Activated CD8-positive, alpha-beta memory T cell treated with anti-CD3 and anti-CD28 coated beads, Interleukin-2, amount 10 ng/mL, durations not matched to agents 7 days and 5 days (primary cell): ENCODE results near the gene UBASH3A. TPM values are rescaled to one million over a fixed set of nuclear protein-coding genes. Genes with fewer than 3 reads are reported as not detected.
"Not testable (repeated sequence)": the region's sequence is repeated elsewhere in the genome, so short reads cannot be mapped to it uniquely, and the experiment has no call there.

Experiments used
- ATAC-seq: fragments of 150-1000 bp; cut with Tn5 transposase; one replicate; pipeline ENCODE4 v1.10.0; 2021; ENCODE audit warnings: moderate library complexity
- CTCF ChIA-PET: fragments of 350-600 bp; sonication (Branson Sonifier 250); formaldehyde crosslinking; loops from one replicate; lab custom pipeline; 2021; ENCODE audit warnings: antibody characterized with exemption; lab: Charles Lee
- DNase-seq: peaks from one replicate; pipeline ENCODE4 v3.0.0-alpha.2; 2020
- H3K27ac Mint-ChIP-seq: one replicate; pipeline ENCODE4 v1.8.0; 2021; ENCODE audit warnings: mild to moderate bottlenecking, mixed read lengths
- H3K27me3 Mint-ChIP-seq: one replicate; pipeline ENCODE4 v1.8.0; 2021; ENCODE audit warnings: mixed read lengths
- H3K36me3 Mint-ChIP-seq: one replicate; pipeline ENCODE4 v1.8.0; 2021; ENCODE audit warnings: mild to moderate bottlenecking, mixed read lengths
- H3K4me1 Mint-ChIP-seq: one replicate; pipeline ENCODE4 v1.8.0; 2021; ENCODE audit warnings: mixed read lengths
- H3K4me3 Mint-ChIP-seq: one replicate; pipeline ENCODE4 v1.8.0; 2021; ENCODE audit warnings: mild to moderate bottlenecking, moderate library complexity, mixed read lengths
- H3K9me3 Mint-ChIP-seq: one replicate; pipeline ENCODE4 v1.8.0; 2022; ENCODE audit warnings: low read depth, mixed read lengths
- total RNA-seq, 2 experiments: library from RNA; stranded (reverse); gene quantifications; one replicate each; pipeline ENCODE4 v1.2.3, GENCODE V29; 2021

Gene UBASH3A
- total RNA-seq, 2 experiments from 2014 or later: 75.3 to 89.5 TPM

DNA sequence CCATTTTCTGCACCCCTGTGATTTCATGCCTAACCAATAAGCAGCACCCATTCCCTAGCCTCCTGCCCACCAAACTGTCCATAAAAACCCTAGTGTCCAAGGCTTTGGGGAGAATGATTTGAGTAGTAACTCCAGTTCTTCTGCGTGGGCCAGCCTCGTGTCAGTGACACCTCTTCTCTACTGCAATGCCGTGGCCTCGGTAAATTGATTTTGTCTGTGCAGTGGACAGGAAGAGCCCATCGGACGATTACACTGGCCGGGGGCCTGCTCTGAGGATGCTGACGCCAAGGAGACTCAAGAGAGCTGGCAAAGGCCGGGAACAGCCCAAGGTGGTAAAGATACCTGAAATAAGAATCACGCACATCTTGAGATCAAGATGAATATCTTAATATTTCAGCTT lies 63.0 kb downstream of the UBASH3A start:
- peaks cover 4% of the 10 kb centered on the region for H3K27me3 Mint-ChIP-seq
- H3K4me3 Mint-ChIP-seq: no peak overlapping the region
- ATAC-seq (no peak), DNase-seq (no peak)
- H3K27ac Mint-ChIP-seq: no peak overlapping the region
- H3K36me3 Mint-ChIP-seq: no peaks in the 10 kb centered on the region
- CTCF ChIA-PET: interaction anchor here (0.9 to 3.2 kb wide), 18 partner anchors 8 to 321 kb away, joined by 3 to 31 read pairs (median 4); partner anchors contain the start of genes RSPH1 and SLC37A1
- H3K9me3 Mint-ChIP-seq: no peaks in the 10 kb centered on the region
- peaks cover 43% of the 10 kb centered on the region for H3K4me1 Mint-ChIP-seq

DNA sequence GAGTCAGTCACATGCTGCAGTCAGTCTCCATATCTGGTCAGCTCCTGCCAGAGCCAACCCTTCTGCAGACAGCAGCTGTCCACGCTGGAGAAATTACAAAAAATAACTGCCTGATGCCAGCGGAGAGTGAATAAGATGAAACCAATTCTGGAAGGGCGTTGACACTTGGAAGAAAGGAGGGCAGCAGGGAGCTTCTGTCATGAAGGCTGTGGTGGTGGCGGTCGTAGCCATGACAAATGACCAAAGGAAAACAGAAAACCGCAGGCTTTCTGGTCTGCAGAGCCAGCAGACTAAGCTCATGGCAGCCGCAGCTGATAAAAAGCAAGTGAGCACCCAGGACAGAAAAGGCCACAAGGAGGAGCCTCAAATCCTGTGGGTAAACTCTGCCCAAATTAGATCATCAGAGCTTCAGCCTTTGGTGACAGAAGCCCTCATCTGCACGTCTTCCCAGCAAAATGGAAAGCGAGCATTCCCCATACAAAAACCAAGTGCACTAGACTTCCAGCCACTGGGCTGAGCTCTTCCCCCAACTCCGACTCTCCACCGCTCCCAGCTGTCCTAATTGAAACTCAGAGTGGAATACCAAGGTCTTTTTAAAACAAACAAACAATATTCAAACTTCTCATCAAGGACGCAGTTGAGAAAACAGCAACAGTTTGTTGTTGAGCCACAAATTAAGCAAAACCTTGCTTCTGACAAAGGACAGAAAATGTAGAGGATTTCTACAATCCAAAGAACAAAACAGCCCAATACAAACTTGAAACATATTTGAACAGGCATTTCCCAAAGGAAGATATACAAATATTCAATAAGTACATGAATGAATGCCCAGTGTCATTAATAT lies 63.7 kb downstream of the UBASH3A start:
- CTCF ChIA-PET: interaction anchor here (0.7 to 3.2 kb wide), 20 partner anchors 9 to 322 kb away, joined by 3 to 31 read pairs (median 4); partner anchors contain the start of genes RSPH1 and SLC37A1
- Mint-ChIP-seq H3K27ac (no peak overlapping the region), H3K27me3 (peaks cover 4% of the 10 kb centered on the region)

DNA sequence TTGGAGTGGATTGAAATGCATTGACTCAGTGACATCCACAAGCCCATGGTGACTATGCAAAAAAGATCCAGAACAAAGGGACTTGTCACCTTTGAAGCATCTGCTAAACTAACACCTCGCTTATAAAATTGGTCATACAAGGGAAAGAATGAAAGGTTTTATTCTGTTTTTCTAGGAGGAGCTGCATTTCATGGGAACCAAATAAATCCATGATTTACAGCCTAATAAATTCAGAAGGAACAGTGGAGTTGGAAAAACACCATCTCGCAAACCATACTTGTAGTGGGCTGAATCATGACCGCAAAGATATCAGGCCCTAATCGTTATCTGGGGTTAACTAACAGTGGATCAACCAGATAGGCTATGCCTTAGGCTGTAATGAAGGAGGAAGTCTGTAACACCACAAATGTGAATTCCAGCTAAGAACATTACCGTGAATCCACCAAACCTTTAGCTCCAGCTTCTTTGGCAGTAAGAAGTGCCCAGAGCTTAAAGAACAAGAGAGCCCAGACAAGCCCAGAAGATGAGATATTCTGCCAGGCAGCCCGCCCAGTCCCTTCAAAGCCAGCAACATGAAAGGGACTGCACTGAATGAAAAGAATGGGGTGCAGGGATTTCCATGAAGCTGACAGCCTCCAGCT lies 64.9 kb downstream of the UBASH3A start:
- Mint-ChIP-seq H3K27me3 (peaks cover 6% of the 10 kb centered on the region), H3K4me3 (no peak overlapping the region), H3K27ac (no peak overlapping the region), H3K4me1 (peaks cover 37% of the 10 kb centered on the region), H3K9me3 (no peaks in the 10 kb centered on the region), H3K36me3 (no peaks in the 10 kb centered on the region)
- CTCF ChIA-PET: interaction anchor here (0.8 to 3.2 kb wide), 4 partner anchors 18 to 360 kb away, joined by 3 to 31 read pairs (median 9); no protein-coding TSS in a partner anchor
- DNase-seq (no peak), ATAC-seq (no peak)

More for the DNA sequence above, 63.7 kb downstream of the UBASH3A start:
- H3K4me3 Mint-ChIP-seq: no peak overlapping the region
- ATAC-seq: peak; percentile 28
- peak; percentile 66 for DNase-seq
- H3K4me1 Mint-ChIP-seq: peaks cover 43% of the 10 kb centered on the region
- no peaks in the 10 kb centered on the region for H3K36me3 Mint-ChIP-seq
- no peaks in the 10 kb centered on the region for H3K9me3 Mint-ChIP-seq

DNA sequence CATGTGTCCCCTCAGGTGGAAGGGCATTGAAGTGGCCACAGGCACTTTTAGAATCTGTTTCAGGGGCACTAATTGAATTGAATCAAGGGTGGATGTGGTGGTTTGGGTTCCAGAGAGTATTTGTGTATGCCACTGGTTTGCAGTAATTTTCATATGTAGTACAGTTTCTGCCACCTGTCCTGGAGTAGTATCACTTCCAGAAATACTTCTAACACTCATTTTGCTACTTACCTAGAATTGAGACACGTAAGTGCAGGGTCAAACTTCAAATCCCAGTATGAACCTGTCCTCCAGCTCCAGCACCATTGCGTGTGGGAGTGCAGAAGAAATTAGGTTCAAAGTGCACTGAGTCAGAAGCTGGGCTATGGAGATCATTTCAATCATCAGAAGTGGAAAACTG lies 65.6 kb downstream of the UBASH3A start:
- ATAC-seq: no peak
- CTCF ChIA-PET: interaction anchor here (1.2 to 3.0 kb wide), 2 partner anchors 69 to 359 kb away, joined by 3 to 31 read pairs; no protein-coding TSS in a partner anchor
- peak; percentile 33 for DNase-seq
- Mint-ChIP-seq H3K9me3 (no peaks in the 10 kb centered on the region), H3K27ac (no peak overlapping the region), H3K4me3 (no peak overlapping the region), H3K4me1 (peaks cover 31% of the 10 kb centered on the region), H3K27me3 (peaks cover 6% of the 10 kb centered on the region), H3K36me3 (no peaks in the 10 kb centered on the region)

DNA sequence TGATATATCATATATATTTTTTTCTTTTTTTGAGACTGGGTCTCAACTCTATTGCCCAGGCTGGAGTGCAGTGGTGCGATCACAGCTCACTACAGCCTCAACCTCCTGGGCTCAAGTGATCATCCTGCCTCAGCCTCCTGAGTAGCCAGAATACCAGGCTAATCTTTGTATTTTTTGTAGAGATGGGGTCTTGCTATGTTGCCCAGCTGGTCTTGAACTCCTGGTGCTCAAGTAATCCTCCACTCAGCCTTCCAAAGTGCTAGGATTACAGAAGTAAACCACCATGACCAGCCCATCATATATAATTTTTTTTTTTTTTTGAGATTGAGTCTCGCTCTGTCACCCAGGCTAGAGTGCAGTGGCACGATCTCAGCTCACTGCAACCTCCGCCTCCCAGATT lies 66.0 kb downstream of the UBASH3A start:
- H3K27me3 Mint-ChIP-seq, H3K36me3 Mint-ChIP-seq, CTCF ChIA-PET, ATAC-seq, H3K4me3 Mint-ChIP-seq, DNase-seq, H3K27ac Mint-ChIP-seq, H3K9me3 Mint-ChIP-seq: not testable (repeated sequence)
- peaks cover 27% of the 10 kb centered on the region for H3K4me1 Mint-ChIP-seq

DNA sequence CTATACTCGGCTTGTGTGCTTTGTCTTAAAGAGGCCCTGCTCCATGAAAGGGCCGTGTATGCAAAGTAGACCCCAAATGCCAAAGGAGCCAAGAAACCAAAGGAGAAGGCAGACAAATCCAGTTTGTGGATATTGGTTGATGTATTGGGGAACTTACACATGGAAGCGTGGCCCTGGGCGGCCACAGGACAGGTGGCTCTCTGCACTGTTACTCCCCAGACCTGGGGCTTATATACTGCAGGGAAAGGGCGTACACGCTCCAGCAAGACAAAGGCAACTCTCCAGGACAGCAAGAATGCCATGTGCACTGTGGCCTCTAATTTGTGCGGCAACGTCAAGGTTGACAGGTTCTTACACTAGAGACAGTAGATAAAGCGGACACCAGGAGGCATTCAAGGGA lies 67.5 kb downstream of the UBASH3A start:
- Mint-ChIP-seq H3K27me3 (peaks cover 8% of the 10 kb centered on the region), H3K36me3 (no peaks in the 10 kb centered on the region), H3K9me3 (no peaks in the 10 kb centered on the region), H3K4me1 (peaks cover 14% of the 10 kb centered on the region), H3K4me3 (no peak overlapping the region), H3K27ac (no peak overlapping the region)
- CTCF ChIA-PET: no interaction called here
- ATAC-seq (no peak), DNase-seq (peak; percentile 32)

DNA sequence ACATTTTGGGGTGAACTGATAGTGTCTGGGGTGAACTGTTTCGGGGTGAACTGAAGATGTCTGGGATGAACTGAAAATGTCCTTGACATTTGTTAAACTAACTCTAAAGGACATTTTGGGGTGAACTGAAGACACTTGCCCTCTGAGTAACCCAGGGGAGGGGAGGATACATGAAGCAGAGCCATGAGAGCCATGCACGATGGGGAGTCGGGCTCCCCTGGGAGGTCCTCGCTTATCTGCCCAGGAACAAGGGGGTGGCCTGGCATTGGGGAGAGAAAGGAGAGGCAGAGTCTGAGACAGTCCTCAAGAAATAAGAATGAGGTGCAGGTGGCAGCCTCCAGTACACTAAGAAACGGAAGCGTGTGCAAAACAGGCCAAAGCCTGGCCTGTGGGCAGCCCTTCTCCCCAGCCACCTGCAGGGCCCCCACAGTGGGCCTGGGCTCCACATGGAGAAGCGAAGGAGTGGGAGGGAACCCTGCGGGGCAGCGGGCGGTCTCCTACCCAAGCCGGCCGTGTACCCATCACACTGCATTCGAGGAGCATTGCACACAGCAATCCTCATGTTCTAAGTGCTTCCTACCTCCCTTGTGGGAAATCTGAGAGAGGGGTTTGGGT lies 68.1 kb downstream of the UBASH3A start:
- Mint-ChIP-seq H3K27me3 (peaks cover 10% of the 10 kb centered on the region), H3K4me3 (no peak overlapping the region), H3K9me3 (no peaks in the 10 kb centered on the region), H3K4me1 (peaks cover 11% of the 10 kb centered on the region), H3K36me3 (no peaks in the 10 kb centered on the region), H3K27ac (no peak overlapping the region)
- CTCF ChIA-PET: no interaction called here
- ATAC-seq: no peak
- peak; percentile 23 for DNase-seq

DNA sequence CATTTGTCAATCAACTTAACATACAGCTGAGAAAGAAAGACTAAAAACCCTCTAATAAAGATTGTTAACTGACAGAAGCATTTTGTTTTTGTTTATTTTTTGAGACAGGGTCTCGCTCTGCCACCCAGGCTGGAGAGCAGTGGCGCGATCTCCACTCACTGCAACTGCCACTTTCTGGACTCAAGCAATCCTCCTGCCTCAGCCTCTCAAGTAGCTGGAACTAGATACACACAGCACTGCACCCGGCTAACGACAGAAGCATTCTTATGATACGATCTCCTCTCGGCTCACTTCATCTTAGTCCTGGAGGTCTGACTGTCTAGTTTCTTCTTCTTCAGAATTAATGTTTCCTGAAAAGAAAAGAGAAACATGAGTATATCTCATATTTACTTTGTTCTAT lies 68.8 kb downstream of the UBASH3A start:
- H3K27me3 Mint-ChIP-seq: peaks cover 10% of the 10 kb centered on the region
- no peaks in the 10 kb centered on the region for H3K9me3 Mint-ChIP-seq
- DNase-seq (no peak), ATAC-seq (no peak)
- H3K4me3 Mint-ChIP-seq: no peak overlapping the region
- H3K4me1 Mint-ChIP-seq: peaks cover 4% of the 10 kb centered on the region
- H3K27ac Mint-ChIP-seq: no peak overlapping the region
- no peaks in the 10 kb centered on the region for H3K36me3 Mint-ChIP-seq
- CTCF ChIA-PET: no interaction called here

DNA sequence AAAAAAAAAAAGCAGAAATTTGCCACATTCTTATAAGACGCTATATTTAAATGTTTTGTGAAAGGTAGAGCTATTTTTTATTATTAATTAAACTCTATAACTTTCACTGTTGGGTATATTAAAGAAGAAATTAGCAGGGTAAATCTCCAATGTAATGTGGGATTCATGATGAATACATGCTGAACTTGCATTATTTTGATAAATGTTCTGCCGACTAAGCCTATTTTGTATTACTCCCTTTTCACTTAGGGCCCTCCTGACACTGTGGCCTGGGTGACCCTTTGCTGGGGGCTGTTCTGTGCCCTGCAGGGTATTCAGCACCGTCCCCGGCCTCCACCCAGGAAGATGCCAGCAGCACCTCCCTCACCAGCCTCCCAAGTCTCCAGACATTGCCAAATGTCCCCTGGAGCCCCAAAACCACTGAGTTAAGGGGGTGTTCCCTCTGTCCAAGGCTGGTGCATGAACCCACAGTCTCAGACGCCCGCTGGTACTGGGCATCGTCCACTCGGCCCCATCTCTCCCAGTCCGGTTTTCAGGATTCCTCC lies 69.9 kb downstream of the UBASH3A start:
- no peak overlapping the region for H3K27ac Mint-ChIP-seq
- no peak for ATAC-seq
- CTCF ChIA-PET: interaction anchor here (0.7 kb wide), 1 partner anchor 14 kb away, joined by 3 read pairs; no protein-coding TSS in a partner anchor
- DNase-seq: no peak
- no peaks in the 10 kb centered on the region for H3K9me3 Mint-ChIP-seq
- H3K4me1 Mint-ChIP-seq: no peaks in the 10 kb centered on the region
- H3K4me3 Mint-ChIP-seq: no peak overlapping the region
- no peaks in the 10 kb centered on the region for H3K36me3 Mint-ChIP-seq
- H3K27me3 Mint-ChIP-seq: peaks cover 7% of the 10 kb centered on the region

DNA sequence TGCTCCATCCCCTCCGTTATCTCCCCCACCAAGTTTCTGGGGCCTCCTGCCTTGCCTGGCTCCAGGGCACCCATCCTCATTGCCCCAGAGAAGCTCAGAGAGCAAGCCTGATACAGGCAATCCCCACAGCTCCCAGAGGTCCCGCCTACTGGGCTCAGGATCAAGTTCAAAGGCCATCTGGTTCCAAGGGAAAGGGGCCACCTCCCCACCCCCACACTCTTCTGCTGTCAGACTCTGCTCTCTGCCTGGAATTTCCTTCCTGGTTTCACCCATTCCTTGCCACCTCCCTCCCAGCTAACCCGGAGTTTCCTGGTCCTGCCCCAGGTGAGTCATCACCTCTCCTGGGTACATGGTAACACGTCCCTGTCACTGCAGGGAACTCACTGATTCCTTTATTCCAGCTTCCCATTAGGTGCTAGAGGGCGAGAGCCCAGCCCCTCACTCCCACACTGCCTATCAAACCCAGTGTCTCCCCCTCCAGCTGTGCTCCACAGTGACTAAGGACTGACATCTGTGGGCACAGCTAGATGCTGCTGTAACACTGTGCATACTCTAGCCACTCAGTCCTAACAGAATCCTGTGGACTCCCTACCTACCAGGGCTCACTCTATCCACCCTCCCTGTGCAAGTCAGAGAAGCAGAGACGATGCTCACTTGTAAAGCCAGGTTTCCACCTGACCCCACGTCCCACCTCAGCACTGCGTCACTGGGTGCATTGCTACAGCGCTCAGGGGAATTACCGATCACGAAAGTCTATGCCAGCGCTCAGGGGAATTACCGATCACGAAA lies 70.5 kb downstream of the UBASH3A start:
- CTCF ChIA-PET: no interaction called here
- no peaks in the 10 kb centered on the region for H3K9me3 Mint-ChIP-seq
- ATAC-seq: no peak
- DNase-seq: peak; percentile 36
- H3K27me3 Mint-ChIP-seq: peaks cover 8% of the 10 kb centered on the region
- no peak overlapping the region for H3K4me3 Mint-ChIP-seq
- H3K36me3 Mint-ChIP-seq: no peaks in the 10 kb centered on the region
- no peaks in the 10 kb centered on the region for H3K4me1 Mint-ChIP-seq
- H3K27ac Mint-ChIP-seq: no peak overlapping the region

DNA sequence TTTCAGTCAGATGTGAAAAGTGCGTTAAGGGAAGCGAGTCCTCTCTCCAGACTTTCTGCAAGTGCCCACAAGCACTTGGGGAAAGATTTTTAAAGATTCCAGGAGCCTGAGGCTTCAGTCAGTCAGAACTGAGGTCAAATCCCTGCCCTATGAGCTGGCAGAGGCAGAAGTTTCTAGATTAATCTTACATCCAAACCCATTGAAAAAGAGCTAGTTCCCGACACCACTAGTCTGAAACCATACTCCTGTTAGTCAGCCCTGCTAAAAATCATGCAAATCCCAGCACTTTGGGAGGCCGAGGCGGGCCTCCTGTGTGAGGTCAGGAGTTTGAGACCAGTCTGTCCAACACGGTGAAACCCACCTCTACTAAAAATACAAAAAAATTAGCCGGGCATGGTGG lies 71.3 kb downstream of the UBASH3A start:
- Mint-ChIP-seq H3K9me3 (no peaks in the 10 kb centered on the region), H3K27ac (no peak overlapping the region), H3K4me1 (no peaks in the 10 kb centered on the region), H3K27me3 (peaks cover 12% of the 10 kb centered on the region), H3K4me3 (no peak overlapping the region), H3K36me3 (no peaks in the 10 kb centered on the region)
- DNase-seq: peak; percentile 30
- CTCF ChIA-PET: interaction anchor here (0.7 kb wide), 1 partner anchor 242 kb away, joined by 3 read pairs; no protein-coding TSS in a partner anchor
- ATAC-seq: no peak

DNA sequence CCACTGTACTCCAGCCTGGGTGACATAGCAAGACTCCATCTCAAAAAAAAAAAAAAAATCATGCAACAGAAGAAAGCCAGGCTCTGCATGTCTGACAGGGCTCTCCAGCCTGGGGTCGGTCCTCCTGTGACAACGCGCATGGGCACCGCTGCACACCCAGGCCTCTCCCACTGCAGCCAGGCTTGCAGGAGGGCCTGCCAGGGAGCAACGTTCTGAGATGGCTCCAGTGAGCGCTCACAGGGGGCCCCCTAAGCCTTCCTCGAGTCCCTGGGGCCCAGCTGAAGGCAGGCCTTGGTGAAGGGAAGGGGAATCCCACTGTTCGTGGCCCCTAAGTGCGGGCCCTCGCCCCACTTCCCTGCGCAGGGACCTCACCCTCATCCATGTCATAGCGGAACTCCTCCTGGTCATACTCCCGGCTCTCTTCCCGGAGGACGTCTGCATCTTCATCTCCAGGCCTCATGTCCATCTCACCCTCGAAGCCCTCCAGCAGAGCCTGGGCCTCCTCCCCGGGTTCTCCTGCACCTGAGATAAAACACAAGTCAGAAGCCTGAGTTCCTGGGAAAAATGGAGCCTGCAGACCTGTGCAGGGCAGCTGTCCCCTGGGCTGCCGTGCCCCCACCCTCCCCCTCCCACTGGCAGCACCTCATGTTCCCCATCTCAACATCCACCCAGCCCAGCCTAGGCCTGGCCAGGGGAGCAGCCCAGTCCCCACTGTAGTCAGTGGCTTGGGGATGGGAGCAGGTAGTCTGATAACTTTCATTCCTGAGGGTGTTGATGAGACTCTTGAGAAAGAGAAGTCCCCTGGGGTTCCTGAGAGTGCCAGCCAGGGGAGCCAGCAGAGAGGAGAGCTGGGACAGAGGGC lies 72.1 kb downstream of the UBASH3A start:
- no peak overlapping the region for H3K27ac Mint-ChIP-seq
- H3K4me1 Mint-ChIP-seq: no peaks in the 10 kb centered on the region
- H3K27me3 Mint-ChIP-seq: peaks cover 12% of the 10 kb centered on the region
- DNase-seq (peak; percentile 36), ATAC-seq (no peak)
- no peak overlapping the region for H3K4me3 Mint-ChIP-seq
- H3K36me3 Mint-ChIP-seq: no peaks in the 10 kb centered on the region
- CTCF ChIA-PET: interaction anchor here (0.7 kb wide), 1 partner anchor 241 kb away, joined by 3 read pairs; no protein-coding TSS in a partner anchor
- no peaks in the 10 kb centered on the region for H3K9me3 Mint-ChIP-seq
